Muscle of leg (tissue), 11 donors: ENCODE measurements around the gene ALOX5AP. TPM values are rescaled to one million over a fixed set of nuclear protein-coding genes. Genes with fewer than 3 reads are reported as not detected.

ENCODE experiments used
- DNase-seq: peaks from one replicate; pipeline ENCODE4 v3.0.0; 2013
- H3K27ac ChIP-seq: one replicate; pipeline ENCODE4 v1.5.1; 2013; ENCODE audit warnings: mild to moderate bottlenecking, low read length, control low read depth
- H3K27me3 ChIP-seq: one replicate; pipeline ENCODE4 v1.6.1; 2013; ENCODE audit warnings: low read length; ENCODE audit not compliant: control insufficient read depth, insufficient read depth
- H3K36me3 ChIP-seq: one replicate; pipeline ENCODE4 v1.6.1; 2013; ENCODE audit warnings: low read length; ENCODE audit not compliant: control insufficient read depth, insufficient read depth
- H3K4me1 ChIP-seq: one replicate; pipeline ENCODE4 v1.6.1; 2013; ENCODE audit warnings: low read length; ENCODE audit not compliant: control insufficient read depth, insufficient read depth
- H3K4me3 ChIP-seq: one replicate; pipeline ENCODE4 v1.5.1; 2013; ENCODE audit warnings: low read length, control low read depth
- H3K9me3 ChIP-seq: replicated peaks from 2 replicates; pipeline ENCODE4 v1.6.1; 2013; ENCODE audit warnings: low read depth, low read length; ENCODE audit not compliant: control insufficient read depth
- WGBS: methylation state at CpG from one replicate; pipeline ENCODE4 v1.1.5; 2013; ENCODE audit warnings: missing lambda C conversion rate; ENCODE audit not compliant: insufficient coverage; 5-methylcytosine and 5-hydroxymethylcytosine counted together
- polyA plus RNA-seq, 8 donors: library from polyadenylated mRNA; unstranded; fragments of 120-200 nt; gene quantifications; one replicate each; pipeline versions ENCODE4 v1.2.1 to v1.2.3, GENCODE V29; 2013; ENCODE audit warnings: inconsistent platforms in 1 of 8, low replicate concordance in 1 of 8; ENCODE audit not compliant: insufficient read length in 8 of 8, insufficient read depth in 1 of 8
- total RNA-seq: library from RNA; stranded (reverse); fragments of 120-200 nt; gene quantifications from one replicate; pipeline ENCODE4 v1.2.4, GENCODE V29; 2013

ALOX5AP gene
- total and polyA plus RNA-seq, 9 donors: 3.6 to 7.2 (median 5.6) TPM

GRCh38 chr13:30711837-30712236 is 23.5 kb upstream of the ALOX5AP start:
- H3K27me3 ChIP-seq: no peaks in the 10 kb centered on the region
- 81% methylated on average over 6 of the region's 6 CpGs for WGBS
- H3K27ac ChIP-seq: no peak overlapping the region
- H3K36me3 ChIP-seq: no peaks in the 10 kb centered on the region
- H3K4me1 ChIP-seq: peaks cover 3% of the 10 kb centered on the region
- H3K4me3 ChIP-seq: no peak overlapping the region
- H3K9me3 ChIP-seq: no peaks in the 10 kb centered on the region
- no peak for DNase-seq

- Histone ChIP-seq H3K4me1 (peaks cover 3% of the 10 kb centered on the region), H3K9me3 (no peaks in the 10 kb centered on the region), H3K27ac (no peak overlapping the region), H3K4me3 (no peak overlapping the region), H3K27me3 (no peaks in the 10 kb centered on the region), H3K36me3 (no peaks in the 10 kb centered on the region)
- 54% methylated on average over 7 of the region's 13 CpGs for WGBS
- peak; percentile 49 for DNase-seq
Measured at GRCh38 chr13:30712536-30713532, 22.5 kb upstream of the ALOX5AP start.

- Histone ChIP-seq H3K27me3 (no peaks in the 10 kb centered on the region), H3K4me3 (no peak overlapping the region), H3K27ac (no peak overlapping the region), H3K9me3 (no peaks in the 10 kb centered on the region), H3K4me1 (peaks cover 3% of the 10 kb centered on the region), H3K36me3 (no peaks in the 10 kb centered on the region)
- no peak for DNase-seq
- WGBS: 87% methylated on average over 4 of the region's 10 CpGs
Measured at GRCh38 chr13:30714629-30715371, 20.5 kb upstream of the ALOX5AP start.

GRCh38 chr13:30715372-30715756 is 20.0 kb upstream of the ALOX5AP start:
- H3K4me3 ChIP-seq: no peak overlapping the region
- 83% methylated on average over 3 of the region's 4 CpGs for WGBS
- no peaks in the 10 kb centered on the region for H3K9me3 ChIP-seq
- no peak for DNase-seq
- no peaks in the 10 kb centered on the region for H3K36me3 ChIP-seq
- peaks cover 3% of the 10 kb centered on the region for H3K4me1 ChIP-seq
- H3K27me3 ChIP-seq: no peaks in the 10 kb centered on the region
- no peak overlapping the region for H3K27ac ChIP-seq

GRCh38 chr13:30715837-30716236 is 19.5 kb upstream of the ALOX5AP start:
- H3K4me3 ChIP-seq: no peak overlapping the region
- no peak overlapping the region for H3K27ac ChIP-seq
- H3K4me1 ChIP-seq: peaks cover 3% of the 10 kb centered on the region
- DNase-seq: no peak
- no peaks in the 10 kb centered on the region for H3K9me3 ChIP-seq
- WGBS: 84% methylated on average over 3 of the region's 4 CpGs
- H3K36me3 ChIP-seq: no peaks in the 10 kb centered on the region
- no peaks in the 10 kb centered on the region for H3K27me3 ChIP-seq

- Histone ChIP-seq H3K36me3 (no peaks in the 10 kb centered on the region), H3K4me3 (no peak overlapping the region), H3K9me3 (no peaks in the 10 kb centered on the region), H3K4me1 (peaks cover 7% of the 10 kb centered on the region), H3K27ac (no peak overlapping the region), H3K27me3 (no peaks in the 10 kb centered on the region)
- no peak for DNase-seq
- WGBS: 80% methylated on average over 3 of the region's 9 CpGs
Measured at GRCh38 chr13:30718661-30719524, 16.4 kb upstream of the ALOX5AP start.

- no peaks in the 10 kb centered on the region for H3K9me3 ChIP-seq
- no CpG with 5 or more reads among the region's 4 CpGs for WGBS
- no peak for DNase-seq
- H3K4me3 ChIP-seq: no peak overlapping the region
- H3K36me3 ChIP-seq: no peaks in the 10 kb centered on the region
- no peak overlapping the region for H3K27ac ChIP-seq
- H3K4me1 ChIP-seq: peaks cover 7% of the 10 kb centered on the region
- no peaks in the 10 kb centered on the region for H3K27me3 ChIP-seq
Measured at GRCh38 chr13:30719525-30719914, 15.8 kb upstream of the ALOX5AP start.

- Histone ChIP-seq H3K27ac (no peak overlapping the region), H3K4me1 (peaks cover 7% of the 10 kb centered on the region), H3K27me3 (no peaks in the 10 kb centered on the region), H3K9me3 (no peaks in the 10 kb centered on the region), H3K36me3 (no peaks in the 10 kb centered on the region), H3K4me3 (no peak overlapping the region)
- WGBS: no CpG with 5 or more reads among the region's 3 CpGs
- no peak for DNase-seq
Measured at GRCh38 chr13:30720172-30720869, 15.0 kb upstream of the ALOX5AP start.

- H3K36me3 ChIP-seq: no peaks in the 10 kb centered on the region
- H3K9me3 ChIP-seq: no peaks in the 10 kb centered on the region
- no peaks in the 10 kb centered on the region for H3K27me3 ChIP-seq
- peaks cover 7% of the 10 kb centered on the region for H3K4me1 ChIP-seq
- no peak overlapping the region for H3K4me3 ChIP-seq
- WGBS: no CpG with 5 or more reads among the region's 4 CpGs
- no peak for DNase-seq
- H3K27ac ChIP-seq: no peak overlapping the region
Measured at GRCh38 chr13:30721936-30722335, 13.4 kb upstream of the ALOX5AP start.
